HepG2 (cell line): Measurements from ENCODE around the gene TMCO4. TPM values are rescaled to one million over a fixed set of nuclear protein-coding genes. Genes with fewer than 3 reads are reported as not detected.
A peak's percentile ranks its signal among the peaks of the same experiment; 100 is the strongest.

Source experiments
- ADNP ChIP-seq: sonication (generic); formaldehyde crosslinking; IDR thresholded peaks from 2 replicates; pipeline ENCODE4 v1.4.0; 2020; ENCODE audit warnings: missing genetic modification reagents
- ARNT ChIP-seq: fragments of 450-650 bp; IDR thresholded peaks from 2 replicates; pipeline ENCODE4 v1.6.1; 2017
- ATAD3A ChIP-seq: sonication (generic); formaldehyde crosslinking; IDR thresholded peaks from 2 replicates; pipeline ENCODE4 v1.4.0; 2020; ENCODE audit warnings: missing genetic modification reagents
- ISX ChIP-seq: sonication (generic); formaldehyde crosslinking; conservative IDR thresholded peaks from 2 replicates; pipeline ENCODE4 v1.5.0; 2020; ENCODE audit warnings: missing genetic modification reagents
- KDM2A ChIP-seq: sonication (generic); formaldehyde crosslinking; IDR thresholded peaks from 2 replicates; pipeline ENCODE4 v1.4.0; 2020; ENCODE audit warnings: low read depth, missing genetic modification reagents, borderline replicate concordance
- MTA1 ChIP-seq: sonication (generic); formaldehyde crosslinking; IDR thresholded peaks from 2 replicates; pipeline ENCODE4 v1.4.0; 2020; ENCODE audit warnings: missing genetic modification reagents, mild to moderate bottlenecking, borderline replicate concordance
- MTA3 ChIP-seq: sonication (generic); formaldehyde crosslinking; IDR thresholded peaks from 2 replicates; pipeline ENCODE4 v1.4.0; 2020; ENCODE audit warnings: missing genetic modification reagents
- NFE2 ChIP-seq: sonication (generic); formaldehyde crosslinking; IDR thresholded peaks from 2 replicates; pipeline ENCODE4 v1.4.0; 2020; ENCODE audit warnings: missing genetic modification reagents
- PAWR ChIP-seq: sonication (generic); formaldehyde crosslinking; IDR thresholded peaks from 2 replicates; pipeline ENCODE4 v1.4.0; 2020; ENCODE audit warnings: missing genetic modification reagents, mild to moderate bottlenecking, borderline replicate concordance
- PHB2 ChIP-seq: fragments of 450-650 bp; IDR thresholded peaks from 2 replicates; pipeline ENCODE4 v1.6.1; 2018; ENCODE audit not compliant: partially characterized antibody
- PHF20 ChIP-seq: sonication (generic); formaldehyde crosslinking; IDR thresholded peaks from 2 replicates; pipeline ENCODE4 v1.5.0; 2020; ENCODE audit warnings: mild to moderate bottlenecking, missing genetic modification reagents
- REPIN1 ChIP-seq: sonication (generic); formaldehyde crosslinking; IDR thresholded peaks from 2 replicates; pipeline ENCODE4 v1.8.0; 2022; ENCODE audit warnings: missing genetic modification reagents, low read depth, mild to moderate bottlenecking, borderline replicate concordance
- SALL1 ChIP-seq: sonication (generic); formaldehyde crosslinking; IDR thresholded peaks from 2 replicates; pipeline ENCODE4 v1.8.0; 2022; ENCODE audit warnings: mild to moderate bottlenecking, missing genetic modification reagents
- SOX13 ChIP-seq, 3 experiments: fragments of 450-650 bp in 1 of 3; sonication (generic) in 1 of 3; formaldehyde crosslinking in 1 of 3; IDR thresholded peaks in 2 of 3; conservative IDR thresholded peaks in 1 of 3; 2 replicates each; pipeline versions ENCODE4 v1.5.0 to v1.6.1; 2016 to 2020; ENCODE audit warnings: antibody characterized with exemption in 1 of 3, mild to moderate bottlenecking in 1 of 3, missing compliant biosample characterization in 1 of 3, missing genetic modification reagents in 1 of 3, moderate library complexity in 1 of 3
- SP5 ChIP-seq: IDR thresholded peaks from 2 replicates; pipeline ENCODE4 v1.6.1; 2016; ENCODE audit warnings: low read depth, borderline replicate concordance
- SSRP1 ChIP-seq: IDR thresholded peaks from 2 replicates; pipeline ENCODE4 v1.6.1; 2016; ENCODE audit warnings: control low read depth
- ZFP62 ChIP-seq: sonication (generic); formaldehyde crosslinking; IDR thresholded peaks from 2 replicates; pipeline ENCODE4 v1.4.0; 2020; ENCODE audit warnings: missing genetic modification reagents
- ZNF232 ChIP-seq: sonication (generic); formaldehyde crosslinking; IDR thresholded peaks from 2 replicates; pipeline ENCODE4 v1.4.0; 2020; ENCODE audit warnings: missing genetic modification reagents, borderline replicate concordance
- ZNF343 ChIP-seq: sonication (generic); formaldehyde crosslinking; IDR thresholded peaks from 2 replicates; pipeline ENCODE4 v1.4.0; 2020; ENCODE audit warnings: mild to moderate bottlenecking, missing genetic modification reagents
- ZNF451 ChIP-seq: sonication (generic); formaldehyde crosslinking; IDR thresholded peaks from 2 replicates; pipeline ENCODE4 v1.5.0; 2020; ENCODE audit warnings: mild to moderate bottlenecking, missing genetic modification reagents
- ZNF839 ChIP-seq: sonication (generic); formaldehyde crosslinking; IDR thresholded peaks from 2 replicates; pipeline ENCODE4 v1.4.0; 2020; ENCODE audit warnings: missing genetic modification reagents, mild to moderate bottlenecking, borderline replicate concordance
- ZSCAN9 ChIP-seq: IDR thresholded peaks from 2 replicates; pipeline ENCODE4 v1.6.1; 2016; ENCODE audit warnings: borderline replicate concordance
- polyA plus RNA-seq, 8 experiments: library from polyadenylated mRNA; depleted of rRNA in 3 of 8; stranded (reverse) in 7 of 8; unstranded in 1 of 8; fragments of >200 nt; fragmentation: Illumina TruSeq in 4 of 8; extraction: Trizol in 4 of 8; gene quantifications; 2 replicates each; pipeline versions ENCODE4 v1.2.1 to v1.2.3, GENCODE V29; 2011 to 2016; ENCODE audit warnings: low read depth in 4 of 8, missing spikeins in 1 of 8, mixed read lengths in 1 of 8; ENCODE audit not compliant: insufficient read depth in 1 of 8
- total RNA-seq, 5 experiments: library from RNA; depleted of rRNA; stranded (reverse); fragments of >200 nt; fragmentation: Illumina TruSeq; extraction: Trizol; gene quantifications; 2 replicates each; pipeline ENCODE4 v1.2.3, GENCODE V29; 2016; ENCODE audit warnings: low read depth in 1 of 5
- TF ChIP-seq, protein P1 (sequence below): sonication (generic); formaldehyde crosslinking; IDR thresholded peaks from 2 replicates; pipeline ENCODE4 v1.8.1; 2023; ENCODE audit warnings: mild to moderate bottlenecking, missing genetic modification reagents
- TF ChIP-seq, protein P2 (sequence below): sonication (generic); formaldehyde crosslinking; IDR thresholded peaks from 2 replicates; pipeline ENCODE4 v1.4.0; 2020; ENCODE audit warnings: mild to moderate bottlenecking, missing genetic modification reagents
- TF ChIP-seq, protein P3 (sequence below): sonication (generic); formaldehyde crosslinking; IDR thresholded peaks from 2 replicates; pipeline ENCODE4 v1.8.0; 2022; ENCODE audit warnings: missing genetic modification reagents, mild to moderate bottlenecking, inconsistent platforms, borderline replicate concordance
- TF ChIP-seq, protein P4 (sequence below): sonication (generic); formaldehyde crosslinking; IDR thresholded peaks from 2 replicates; pipeline ENCODE4 v1.5.0; 2020; ENCODE audit warnings: missing genetic modification reagents

Gene TMCO4
- total and polyA plus RNA-seq, 2 of the 13 experiments (the other 11 are each of a cell fraction or from before 2014, with no cell fraction given): 2.1 to 4.1 TPM

DNA sequence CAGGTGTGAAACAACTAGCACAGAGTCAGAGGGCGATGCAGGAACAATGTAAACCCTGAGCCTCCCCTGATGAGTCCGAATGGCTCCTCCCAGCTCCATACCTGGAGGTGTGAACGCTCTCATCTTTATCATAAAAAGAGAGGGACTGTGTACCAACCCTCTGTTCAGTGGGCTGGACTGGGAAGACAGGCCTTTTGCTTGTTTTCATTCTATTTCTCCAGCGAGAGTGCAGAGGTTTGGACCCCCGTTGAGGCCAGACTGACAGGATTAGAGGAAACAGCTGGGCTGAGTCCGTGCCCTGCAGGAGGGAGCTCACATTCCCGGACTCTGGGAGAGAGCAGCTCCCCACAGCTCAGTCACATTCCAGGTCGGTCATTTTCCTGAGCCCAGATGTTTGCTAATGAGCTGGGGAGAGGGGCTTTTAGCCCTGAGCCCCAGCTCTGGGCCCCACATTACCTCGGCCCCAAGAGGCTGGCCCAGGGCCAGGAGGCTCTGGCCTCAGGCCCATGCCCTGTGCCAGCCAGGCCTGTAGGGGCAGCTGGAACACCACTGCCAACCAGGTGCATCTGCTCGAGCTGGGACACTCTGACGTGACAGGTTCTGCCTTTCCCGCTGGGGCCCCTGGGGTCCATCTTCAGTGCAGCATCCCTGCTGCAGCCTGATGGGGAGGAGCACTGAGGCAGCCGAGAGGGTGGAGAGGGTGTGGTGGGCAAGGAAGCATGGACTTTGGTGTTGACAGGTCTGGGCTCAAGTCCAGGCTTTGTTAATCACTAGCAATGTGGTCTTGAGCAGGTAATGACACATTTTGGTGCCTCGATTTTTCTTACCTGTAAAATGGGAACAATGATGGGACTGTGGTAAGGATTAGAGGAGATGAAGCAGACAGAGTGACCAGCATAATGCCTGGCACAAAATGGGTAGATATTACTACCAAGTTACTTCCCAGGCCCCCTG lies 159.1 kb downstream of the TMCO4 start (continued):
- TF ChIP-seq MTA1 (CRISPR knock-in tag) (no peak; the same call in 1 of the 2 replicates), REPIN1 (CRISPR knock-in tag) (no peak), ADNP (peak; percentile 90), SALL1 (CRISPR knock-in tag) (no peak), SP5 (peak; percentile 64; the same call in 1 of the 2 replicates), KDM2A (CRISPR knock-in tag) (no peak), ARNT (no peak), ZFP62 (no peak), ZNF343 (no peak), MTA3 (CRISPR knock-in tag) (no peak), ISX (CRISPR knock-in tag) (no peak), ZNF451 (CRISPR knock-in tag) (0 out of 2 replicates have a peak, but pooled peaks have one; percentile 9), SSRP1 (CRISPR knock-in tag) (no peak), NFE2 (CRISPR knock-in tag) (no peak), ATAD3A (CRISPR knock-in tag) (no peak), SOX13 (IDR thresholded peaks at IDR 0.05) (no peak), SOX13 (CRISPR knock-in tag; conservative IDR thresholded peaks at IDR 0.05 in 1 of 2, IDR thresholded peaks at IDR 0.05 in 1 of 2) (peak in 1 of 2 experiments; percentile 23; a peak in 1 of 4 replicates), PHB2 (no peak), ZNF839 (no peak), PHF20 (CRISPR knock-in tag) (no peak), PAWR (CRISPR knock-in tag) (no peak), ZNF232 (no peak), ZSCAN9 (CRISPR knock-in tag) (no peak)
- TF ChIP-seq, protein P1, sequence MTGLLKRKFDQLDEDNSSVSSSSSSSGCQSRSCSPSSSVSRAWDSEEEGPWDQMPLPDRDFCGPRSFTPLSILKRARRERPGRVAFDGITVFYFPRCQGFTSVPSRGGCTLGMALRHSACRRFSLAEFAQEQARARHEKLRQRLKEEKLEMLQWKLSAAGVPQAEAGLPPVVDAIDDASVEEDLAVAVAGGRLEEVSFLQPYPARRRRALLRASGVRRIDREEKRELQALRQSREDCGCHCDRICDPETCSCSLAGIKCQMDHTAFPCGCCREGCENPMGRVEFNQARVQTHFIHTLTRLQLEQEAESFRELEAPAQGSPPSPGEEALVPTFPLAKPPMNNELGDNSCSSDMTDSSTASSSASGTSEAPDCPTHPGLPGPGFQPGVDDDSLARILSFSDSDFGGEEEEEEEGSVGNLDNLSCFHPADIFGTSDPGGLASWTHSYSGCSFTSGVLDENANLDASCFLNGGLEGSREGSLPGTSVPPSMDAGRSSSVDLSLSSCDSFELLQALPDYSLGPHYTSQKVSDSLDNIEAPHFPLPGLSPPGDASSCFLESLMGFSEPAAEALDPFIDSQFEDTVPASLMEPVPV (CRISPR knock-in tag): no peak
- TF ChIP-seq, protein P2, sequence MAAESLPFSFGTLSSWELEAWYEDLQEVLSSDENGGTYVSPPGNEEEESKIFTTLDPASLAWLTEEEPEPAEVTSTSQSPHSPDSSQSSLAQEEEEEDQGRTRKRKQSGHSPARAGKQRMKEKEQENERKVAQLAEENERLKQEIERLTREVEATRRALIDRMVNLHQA: no peak
- TF ChIP-seq, protein P3, sequence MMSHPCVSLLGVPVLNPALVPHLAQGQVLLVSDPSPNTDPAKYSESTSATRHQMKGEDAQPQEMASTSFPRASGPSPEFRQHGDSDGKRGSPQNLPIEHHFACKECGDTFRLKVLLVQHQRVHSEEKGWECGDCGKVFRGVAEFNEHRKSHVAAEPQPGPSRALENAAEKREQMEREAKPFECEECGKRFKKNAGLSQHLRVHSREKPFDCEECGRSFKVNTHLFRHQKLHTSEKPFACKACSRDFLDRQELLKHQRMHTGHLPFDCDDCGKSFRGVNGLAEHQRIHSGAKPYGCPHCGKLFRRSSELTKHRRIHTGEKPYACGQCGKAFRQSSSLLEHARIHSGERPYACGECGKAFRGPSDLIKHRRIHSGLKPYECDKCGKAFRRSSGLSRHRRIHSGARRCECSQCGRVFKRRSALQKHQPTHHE (CRISPR knock-in tag): no peak
- TF ChIP-seq, protein P4, sequence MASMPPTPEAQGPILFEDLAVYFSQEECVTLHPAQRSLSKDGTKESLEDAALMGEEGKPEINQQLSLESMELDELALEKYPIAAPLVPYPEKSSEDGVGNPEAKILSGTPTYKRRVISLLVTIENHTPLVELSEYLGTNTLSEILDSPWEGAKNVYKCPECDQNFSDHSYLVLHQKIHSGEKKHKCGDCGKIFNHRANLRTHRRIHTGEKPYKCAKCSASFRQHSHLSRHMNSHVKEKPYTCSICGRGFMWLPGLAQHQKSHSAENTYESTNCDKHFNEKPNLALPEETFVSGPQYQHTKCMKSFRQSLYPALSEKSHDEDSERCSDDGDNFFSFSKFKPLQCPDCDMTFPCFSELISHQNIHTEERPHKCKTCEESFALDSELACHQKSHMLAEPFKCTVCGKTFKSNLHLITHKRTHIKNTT (CRISPR knock-in tag): no peak
